OCI-M1 (cell line): ENCODE results near the gene PRPS2.

ENCODE experiments used
- DNase-seq: peaks from one replicate; lab custom pipeline; 2025; lab: John Stamatoyannopoulos, UW

PRPS2 gene

DNA sequence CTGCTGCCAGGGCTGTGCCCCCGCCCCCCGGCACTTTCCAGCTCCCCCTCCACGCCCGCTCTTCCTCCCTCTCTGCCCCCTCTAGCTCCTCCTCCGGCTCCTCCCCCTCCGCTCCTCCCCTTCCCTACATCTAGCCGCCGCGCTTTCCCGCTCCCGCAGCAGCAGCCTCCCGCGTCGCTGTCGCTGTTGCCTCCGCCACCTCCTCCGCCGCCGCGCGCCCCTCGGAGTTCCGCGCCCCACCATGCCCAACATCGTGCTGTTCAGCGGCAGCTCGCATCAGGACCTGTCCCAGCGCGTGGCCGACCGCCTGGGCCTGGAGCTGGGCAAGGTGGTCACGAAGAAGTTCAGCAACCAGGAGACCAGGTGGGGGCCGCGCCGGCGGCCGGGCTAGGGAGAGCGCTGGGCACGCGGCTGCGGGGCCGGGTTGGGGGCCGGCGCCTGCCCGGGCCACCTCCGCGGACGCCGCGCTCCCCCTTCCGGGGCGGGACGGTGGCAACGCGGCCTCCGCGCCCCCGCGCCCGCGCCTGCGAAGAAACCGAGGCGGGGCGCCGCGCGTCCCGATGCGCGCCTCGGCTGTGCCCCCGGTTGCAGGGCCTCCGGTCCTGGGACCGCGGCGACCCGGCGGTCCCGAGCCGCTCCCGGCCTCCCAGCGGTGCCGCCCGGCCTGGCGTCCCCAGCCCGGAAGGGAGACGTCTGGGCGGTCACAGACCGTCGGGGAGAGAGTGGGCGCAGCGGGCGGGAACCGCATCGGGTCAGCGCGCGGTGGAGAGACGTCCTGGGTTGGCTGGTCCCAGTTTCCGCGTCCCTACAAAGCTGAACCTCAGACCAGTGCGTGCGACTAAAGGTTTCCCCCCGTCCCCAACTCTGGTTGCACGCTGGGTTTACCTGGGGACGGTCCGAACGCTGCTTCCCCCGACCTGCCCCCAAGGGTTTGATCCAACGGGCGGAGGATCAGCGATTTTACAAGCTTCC is at the start of gene PRPS2:
Gene PRPS2 (plus strand): TSS at position 156 of the 972 bp plus-strand sequence. CDS start 86 bp downstream, at position 242.
- peak; percentile 66 for DNase-seq

DNA sequence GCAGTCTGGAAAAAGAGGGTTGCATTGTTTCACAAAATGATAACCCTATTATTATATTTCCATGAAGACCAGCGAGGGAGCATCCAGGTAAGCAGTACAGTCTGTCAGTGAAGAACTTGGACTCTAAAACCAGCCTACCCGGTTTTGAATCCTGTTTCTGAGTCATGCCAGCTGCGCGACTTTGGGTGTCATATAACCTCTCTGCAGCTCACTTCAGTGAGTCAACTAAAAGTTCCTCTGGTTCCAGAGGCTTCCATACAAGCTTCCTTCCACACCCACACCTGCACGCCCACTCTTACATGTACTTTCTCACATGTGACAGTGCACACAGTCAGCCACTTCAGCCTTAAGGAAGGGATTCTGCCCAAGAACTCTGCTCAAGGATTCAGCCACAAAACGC is 49.8 kb upstream of the PRPS2 start:
- no peak for DNase-seq

DNA sequence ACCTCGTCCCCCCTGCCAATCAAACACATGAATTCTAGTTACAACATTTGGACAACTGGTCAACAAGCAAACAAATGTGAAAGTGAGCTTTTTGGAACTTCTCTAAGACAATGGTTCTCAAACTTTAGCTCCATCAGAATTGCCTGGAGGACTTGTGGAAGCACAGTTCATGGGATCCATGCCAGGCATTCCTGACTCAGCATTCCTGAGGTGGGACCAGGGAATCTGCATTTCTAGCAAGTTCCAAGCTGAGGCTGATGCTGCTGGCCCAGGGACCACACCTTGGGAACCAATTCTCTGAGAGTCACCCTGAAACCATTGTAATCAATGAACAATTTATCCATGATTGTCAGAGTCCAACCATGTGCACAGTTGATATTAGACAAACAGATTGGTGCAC is 43.8 kb upstream of the PRPS2 start:
- no peak for DNase-seq

DNA sequence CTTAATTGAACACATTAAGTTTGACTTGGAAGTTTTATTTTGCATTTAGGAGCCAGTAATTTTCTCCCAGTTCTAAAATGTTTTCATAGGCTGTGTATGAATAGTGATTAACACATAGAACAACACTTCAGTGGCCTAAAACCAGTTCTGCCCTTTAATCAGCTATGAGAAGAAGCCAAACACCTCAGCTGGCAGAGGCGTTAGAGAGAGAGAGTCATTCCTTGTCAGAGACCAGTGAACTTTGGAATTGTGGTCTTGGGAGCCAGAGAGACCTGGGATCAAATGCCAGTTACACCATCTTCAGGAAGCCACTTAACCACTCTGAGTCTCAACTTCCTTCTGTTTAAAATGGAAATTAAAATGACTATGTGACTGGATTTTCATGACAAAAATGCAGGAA is 39.3 kb upstream of the PRPS2 start:
- no peak for DNase-seq

- DNase-seq, result no peak
These were observed 37.8 kb upstream of the PRPS2 start for GRCh38 chrX:12753366-12753765.

DNA sequence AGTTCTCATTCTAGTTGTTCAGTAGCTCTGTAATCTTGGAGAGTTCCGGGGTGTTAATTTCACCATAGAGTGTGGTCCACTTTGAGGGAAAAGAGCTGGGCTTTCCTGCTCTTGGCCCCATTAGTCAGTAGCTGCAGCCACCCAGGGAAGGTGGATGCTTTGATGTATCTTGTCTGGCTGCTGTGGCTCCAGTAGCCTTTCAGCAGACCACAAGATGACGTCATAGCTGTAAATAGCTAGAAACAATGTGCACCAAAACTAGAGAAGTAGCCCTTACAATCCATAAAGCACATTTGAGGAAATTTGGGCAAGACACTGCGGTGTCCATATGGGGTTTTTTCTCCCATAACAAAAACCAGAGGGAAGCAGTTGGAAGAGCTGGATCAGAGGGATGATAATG is 32.9 kb upstream of the PRPS2 start:
- DNase-seq, result peak; percentile 31

- no peak for DNase-seq
These were observed 23.4 kb upstream of the PRPS2 start for GRCh38 chrX:12767856-12768255.

- no peak for DNase-seq
These were observed 22.7 kb upstream of the PRPS2 start for GRCh38 chrX:12768491-12768890.

GRCh38 chrX:12770440-12770839 is 20.8 kb upstream of the PRPS2 start:
- DNase-seq, result peak; percentile 48

DNA sequence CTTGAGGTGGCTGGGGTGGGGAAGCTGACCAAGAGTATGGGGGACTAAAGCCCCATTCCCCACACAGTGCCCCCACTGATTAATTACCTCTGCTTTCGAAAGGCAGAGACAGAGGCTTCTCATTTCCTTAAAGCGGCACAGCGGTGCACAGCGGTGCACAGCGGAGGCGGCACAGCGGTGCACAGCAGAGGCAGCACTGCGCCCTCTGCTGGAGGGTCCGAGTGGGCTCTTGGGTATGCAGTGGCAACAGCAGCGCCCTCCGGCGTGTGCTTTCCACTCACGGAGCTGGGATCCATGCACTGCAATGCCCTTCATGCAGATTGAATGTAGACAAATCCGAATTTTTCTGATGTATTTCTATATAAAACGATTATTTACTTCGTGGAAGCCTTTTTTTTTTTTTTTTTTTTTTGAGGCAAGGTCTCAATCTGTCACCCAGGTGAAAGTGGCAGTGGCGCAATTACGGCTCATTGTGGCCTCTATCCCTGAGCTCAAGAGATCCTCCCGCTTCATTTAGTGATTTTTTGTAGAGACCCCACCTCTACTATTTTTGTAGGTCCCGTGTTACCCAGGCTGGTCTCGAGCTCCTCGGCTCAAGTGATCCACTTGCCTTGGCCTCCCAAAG is 19.7 kb upstream of the PRPS2 start:
- DNase-seq, result peak; percentile 83

DNA sequence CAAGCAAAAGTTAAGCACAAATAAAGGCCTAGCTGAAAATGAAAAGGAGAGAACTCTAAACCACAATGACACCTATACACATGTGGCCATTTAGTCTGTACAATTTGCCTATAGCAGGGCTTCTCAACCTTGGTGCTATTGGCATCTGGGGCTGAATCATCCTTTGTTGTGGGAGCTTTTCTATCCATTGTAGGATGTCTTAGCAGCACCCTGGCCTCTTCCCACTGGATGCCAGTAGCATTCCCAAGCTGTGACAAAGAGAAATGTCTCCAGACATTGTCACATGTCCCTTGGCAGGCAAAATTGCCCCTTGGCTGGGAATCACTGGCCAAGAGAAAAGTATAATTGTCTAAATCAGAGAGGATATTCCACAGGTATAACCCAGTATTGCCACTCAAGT is 13.5 kb upstream of the PRPS2 start:
- no peak for DNase-seq

DNA sequence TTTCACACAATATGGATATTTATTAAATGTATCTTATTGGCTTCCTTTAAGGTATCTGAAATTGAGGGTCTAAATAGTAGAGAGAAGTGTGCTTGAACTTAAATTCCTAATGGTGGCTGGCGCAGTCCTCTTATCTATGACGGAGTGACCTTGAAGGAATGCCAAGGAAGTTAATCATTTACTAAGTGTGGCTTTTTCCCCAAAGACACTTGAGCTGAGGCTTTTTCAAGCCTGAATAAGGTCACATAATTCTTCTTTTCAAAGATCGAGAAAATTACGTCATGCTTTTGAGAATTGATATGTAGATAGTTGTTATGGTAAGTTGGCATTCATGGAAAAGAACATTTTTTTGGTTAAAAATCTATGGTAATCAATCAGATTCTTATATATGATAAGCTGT is 11.7 kb upstream of the PRPS2 start:
- DNase-seq, result no peak

DNA sequence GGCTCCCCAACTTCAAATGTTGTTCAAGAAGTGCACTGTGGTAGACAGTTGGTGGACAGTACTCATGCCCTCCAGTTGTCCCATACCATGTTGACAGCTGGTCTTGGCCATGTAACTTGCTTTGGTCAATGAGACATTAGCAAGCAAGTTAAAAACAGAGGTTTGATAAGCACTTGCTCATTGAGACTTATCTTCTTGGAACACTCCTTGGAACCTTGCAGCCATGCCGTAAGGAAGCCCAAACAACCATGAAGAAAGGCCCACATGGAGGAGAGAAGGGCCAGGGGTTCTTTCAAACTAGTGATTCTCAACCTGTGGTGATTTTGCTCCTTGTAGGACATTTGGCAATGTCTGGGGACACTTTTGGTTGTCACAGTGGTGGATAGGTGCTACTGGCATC is 2.6 kb upstream of the PRPS2 start:
- DNase-seq, result peak; percentile 2

GRCh38 chrX:12789976-12790375 is 1.2 kb upstream of the PRPS2 start:
- DNase-seq, result no peak

- DNase-seq, result no peak
These were observed 341 bp upstream of the PRPS2 start for GRCh38 chrX:12790885-12791256.

DNA sequence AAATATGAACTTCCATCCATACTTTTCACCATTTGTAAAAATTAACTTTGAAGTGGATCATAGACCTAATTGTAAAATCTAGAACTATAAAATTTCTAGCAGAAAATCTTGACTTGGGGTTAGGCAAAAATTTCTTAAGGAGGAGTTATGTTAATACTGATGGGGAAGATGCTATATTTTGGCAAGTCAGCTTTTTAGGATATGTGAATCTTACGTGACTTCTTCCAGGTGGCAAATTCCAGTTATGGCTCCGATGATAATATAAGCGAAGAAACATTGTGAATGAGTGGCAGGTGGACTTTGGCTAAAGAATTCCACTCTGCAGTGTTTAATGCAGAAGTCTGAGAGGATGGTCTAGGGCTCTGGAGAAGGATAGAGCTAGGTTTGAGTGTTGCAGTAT is 1.5 kb downstream of the PRPS2 start:
- DNase-seq, result no peak

GRCh38 chrX:12794654-12795053 is 3.4 kb downstream of the PRPS2 start:
- DNase-seq, result no peak

DNA sequence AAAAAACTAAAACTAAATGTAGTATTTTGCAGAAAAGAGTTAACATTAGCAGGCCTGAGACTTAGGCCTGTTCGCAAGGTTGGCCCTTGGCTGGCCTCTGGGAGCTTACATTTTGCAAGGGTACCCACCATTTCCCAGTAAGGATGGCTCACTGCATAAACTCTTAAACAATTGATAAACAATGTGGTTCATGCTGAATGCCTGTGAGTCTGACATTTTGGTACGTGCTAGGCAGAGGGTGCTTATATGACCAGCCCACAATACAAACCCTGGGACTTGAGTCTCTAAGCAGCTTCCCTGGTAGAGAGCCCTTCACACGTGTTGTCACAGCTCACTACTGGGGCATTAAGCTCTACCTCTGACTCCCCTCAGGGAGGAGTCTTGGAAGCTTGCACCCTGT is 7.4 kb downstream of the PRPS2 start:
- DNase-seq, result no peak

- DNase-seq, result no peak
These were observed 7.9 kb downstream of the PRPS2 start for GRCh38 chrX:12799118-12799517.

- no peak for DNase-seq
These were observed 11.5 kb downstream of the PRPS2 start for GRCh38 chrX:12802741-12803140.

DNA sequence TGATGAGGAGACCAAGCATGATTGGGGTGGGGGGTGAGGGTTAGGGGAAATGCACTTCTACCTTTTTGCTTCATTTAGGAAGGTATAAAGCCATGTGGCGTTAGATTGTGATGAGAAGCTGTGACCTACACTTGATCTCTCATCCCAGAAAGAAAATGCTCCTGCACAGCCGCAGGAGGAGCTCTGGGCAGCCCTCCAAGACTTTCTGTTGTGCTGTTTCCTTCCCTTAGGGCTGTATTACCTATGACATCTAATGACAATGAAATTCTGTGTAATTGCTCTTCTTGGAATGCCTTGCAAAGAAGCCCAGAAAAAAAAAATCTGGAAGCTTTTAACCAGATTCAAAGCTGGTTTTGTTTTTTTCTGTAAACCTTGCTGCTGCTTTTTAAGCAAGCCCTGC is 13.4 kb downstream of the PRPS2 start:
- DNase-seq, result no peak

DNA sequence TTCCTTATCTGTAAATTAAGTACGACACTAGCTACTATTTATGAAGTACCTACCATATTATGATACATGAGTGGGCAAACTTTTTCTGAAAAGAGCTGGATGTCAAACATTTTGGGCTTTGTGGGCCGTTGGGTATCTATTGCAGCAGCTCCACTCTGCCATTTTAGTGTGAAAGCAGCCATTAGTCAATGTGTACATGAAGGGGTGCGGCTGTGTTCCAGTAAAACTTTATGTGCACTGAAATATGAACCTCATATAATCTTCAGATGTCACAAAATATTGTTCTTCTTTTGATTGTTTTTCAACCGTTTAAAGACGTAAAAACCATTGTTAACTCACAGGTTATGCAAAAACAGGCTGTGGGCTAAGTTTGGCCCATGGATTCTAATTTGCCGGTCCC is 14.1 kb downstream of the PRPS2 start:
- no peak for DNase-seq

- no peak for DNase-seq
These were observed 20.4 kb downstream of the PRPS2 start for GRCh38 chrX:12811658-12812057.

- DNase-seq, result peak; percentile 43
These were observed 23.2 kb downstream of the PRPS2 start for GRCh38 chrX:12814420-12814819.
